NCI-H1092 (cell line): Measurements from ENCODE around the gene PLA2G5.

Experiments used
- DNase-seq: peaks from one replicate; lab custom pipeline; 2025; lab: John Stamatoyannopoulos, UW

The PLA2G5 gene

DNA sequence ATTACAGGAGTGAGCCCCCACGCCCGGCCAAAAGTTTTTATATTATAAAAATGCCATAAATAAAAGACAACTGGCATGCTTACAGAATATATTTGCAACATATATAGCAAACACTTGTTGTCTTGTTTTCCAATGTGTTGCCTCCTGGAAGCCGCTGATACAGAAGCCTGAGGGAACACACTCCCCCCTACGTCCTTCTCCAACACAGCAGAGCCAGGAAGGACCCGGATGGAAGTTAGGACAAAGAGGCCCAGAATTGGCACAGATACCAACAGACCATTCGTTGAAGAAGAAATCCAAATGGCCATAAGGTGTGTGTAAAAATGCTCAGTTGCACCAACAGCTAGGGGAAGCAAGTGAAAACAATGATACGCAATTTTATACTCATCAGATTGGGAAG, 1.3 kb upstream of the PLA2G5 start:
- DNase-seq, result no peak

DNA sequence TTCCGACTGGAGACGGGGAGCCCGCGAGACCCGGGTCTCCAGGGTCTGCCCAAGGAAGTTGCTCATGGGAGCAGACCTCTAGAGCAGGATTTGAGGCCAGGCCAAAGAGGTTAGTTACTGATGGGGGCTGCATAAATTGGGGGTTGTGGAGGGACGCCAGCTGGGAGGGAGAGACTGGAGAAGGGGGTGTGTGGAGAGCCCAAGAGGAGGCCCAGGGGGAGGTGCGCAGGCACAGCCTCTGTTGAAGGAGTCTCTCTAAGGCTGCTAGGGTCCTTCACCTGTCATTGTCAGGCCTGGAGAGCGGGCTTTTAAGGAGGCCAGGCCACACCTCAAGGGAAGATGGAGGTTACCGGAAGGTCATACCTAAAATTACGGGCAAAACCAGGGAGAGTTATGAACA, 363 bp downstream of the PLA2G5 start:
- DNase-seq, result no peak

DNA sequence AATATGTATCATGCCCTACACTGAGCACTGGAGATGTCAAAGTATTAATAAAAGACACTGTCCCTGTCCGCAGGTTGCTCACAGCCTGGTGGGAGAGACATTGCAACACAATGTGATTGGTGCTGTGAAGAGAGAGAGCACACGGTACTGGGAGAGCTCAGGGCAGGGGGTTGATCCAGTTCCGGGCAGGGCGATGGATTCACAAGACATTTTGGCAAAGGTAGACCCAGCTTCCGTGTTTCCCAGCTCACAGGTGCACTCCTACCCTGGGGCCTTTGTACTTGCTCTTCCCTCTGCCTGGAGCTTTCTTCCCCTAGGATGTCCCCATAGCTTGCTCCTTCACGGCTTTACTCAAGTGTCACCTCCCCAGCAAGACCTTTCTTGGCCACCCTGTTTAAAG, 1.4 kb downstream of the PLA2G5 start:
- no peak for DNase-seq

DNA sequence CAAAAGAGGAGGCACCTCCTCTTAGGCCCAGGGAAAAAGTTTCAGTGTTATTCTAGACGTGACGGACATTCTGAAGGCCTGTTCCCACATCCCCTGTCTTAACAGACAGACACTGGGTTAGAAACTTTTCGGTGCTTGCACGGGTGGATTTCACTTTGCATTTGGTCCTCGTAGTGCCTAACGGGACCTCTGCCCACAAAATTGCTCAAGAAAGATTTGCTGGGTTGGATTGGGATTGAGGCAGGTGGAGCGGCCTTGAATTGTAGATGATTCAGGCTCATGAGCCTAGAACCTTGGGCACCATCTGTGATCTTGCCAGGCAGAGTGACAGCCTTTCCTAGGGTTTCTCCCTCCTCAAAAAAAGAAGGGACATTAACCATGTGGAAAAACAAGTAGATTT, 2.8 kb downstream of the PLA2G5 start:
- no peak for DNase-seq

DNA sequence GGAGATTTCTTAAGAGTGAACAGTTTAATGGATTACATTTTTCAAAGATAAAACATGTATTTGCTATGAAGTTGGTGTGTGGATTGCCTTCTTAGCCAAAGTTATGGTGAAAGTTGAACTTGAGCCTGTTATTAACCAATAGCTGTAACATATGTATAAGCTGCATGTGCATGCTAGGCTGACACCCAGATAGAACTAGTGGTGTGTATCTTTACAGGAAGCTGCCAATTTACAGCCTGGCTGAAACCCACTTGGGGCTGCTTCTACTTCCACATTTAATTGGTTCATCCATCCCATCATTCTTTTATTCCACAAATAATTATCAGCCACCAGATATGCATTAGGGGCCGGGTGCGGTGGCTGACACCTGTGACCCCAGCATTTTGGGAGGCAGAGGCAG, 3.3 kb downstream of the PLA2G5 start:
- DNase-seq, result no peak

DNA sequence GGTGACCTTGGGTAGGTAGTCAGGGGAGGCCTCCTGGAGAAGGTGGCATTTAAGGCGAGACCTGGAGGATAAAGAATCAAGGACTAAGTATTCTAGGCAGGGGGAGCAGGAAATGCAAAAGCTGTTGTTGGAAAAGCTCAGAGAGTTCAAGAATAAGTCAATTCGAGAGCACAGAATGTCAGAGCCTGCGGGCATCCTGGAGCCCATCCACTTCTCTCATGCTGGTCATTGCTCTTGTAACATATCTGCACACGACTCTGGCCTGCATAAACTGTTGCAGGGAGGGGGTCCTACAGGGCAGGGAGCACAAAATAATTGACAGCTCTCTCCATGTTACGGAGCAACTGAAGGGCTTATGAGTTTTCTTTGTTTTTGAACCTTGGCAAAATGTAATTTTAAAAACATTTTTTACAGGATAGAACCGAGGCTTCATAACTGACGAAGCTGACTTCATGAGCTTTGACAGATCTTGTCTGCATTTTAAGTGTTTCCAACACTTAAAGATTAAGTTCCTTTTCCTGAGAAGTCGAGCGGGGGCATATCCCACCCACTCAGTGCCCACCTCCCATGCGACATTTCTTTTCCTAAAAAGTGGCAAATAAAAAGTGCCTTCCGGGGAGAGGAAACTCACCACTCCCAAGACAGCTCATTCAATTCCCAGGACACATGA, 4.2 kb downstream of the PLA2G5 start:
- DNase-seq, result no peak

DNA sequence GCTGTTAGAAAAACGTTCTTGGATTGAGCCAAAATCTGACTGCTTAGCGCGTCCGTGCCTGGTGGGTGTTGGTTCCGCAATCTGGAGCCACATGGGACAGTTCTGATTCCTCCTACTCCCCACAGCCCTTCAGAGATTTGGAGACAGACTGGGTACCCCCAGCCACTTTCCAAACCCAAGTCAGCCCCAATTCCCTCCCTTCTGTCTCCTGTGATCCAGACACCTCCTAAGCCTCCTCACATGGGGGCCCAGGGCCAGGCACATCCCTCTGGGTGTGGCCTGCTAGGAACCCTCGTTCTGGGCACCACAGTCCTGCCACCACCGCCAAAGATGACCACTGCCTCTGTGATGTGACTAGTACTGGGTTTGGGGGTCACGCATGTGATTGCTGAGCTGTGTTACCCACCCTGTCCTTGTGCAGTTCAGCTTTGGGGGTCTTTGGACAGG, 4.8 kb downstream of the PLA2G5 start:
- no peak for DNase-seq

DNA sequence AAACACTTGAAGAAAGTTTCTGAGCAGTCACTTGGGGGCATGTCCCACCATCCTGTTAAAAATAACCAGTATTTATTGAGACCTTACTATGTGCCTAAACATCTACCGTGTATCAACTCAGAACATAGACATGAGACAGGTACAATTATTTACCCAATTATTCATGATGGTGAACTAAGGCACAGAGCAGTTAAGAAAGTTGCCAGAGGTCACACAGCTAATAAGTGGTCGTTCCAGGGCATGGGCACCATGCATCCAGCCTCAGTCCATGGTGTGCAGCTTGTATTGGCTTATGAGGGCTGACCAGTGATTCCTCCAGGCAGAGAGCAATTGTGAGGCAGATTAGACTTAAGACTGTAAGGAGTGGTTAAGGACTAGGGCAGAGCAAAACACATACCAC, 5.4 kb downstream of the PLA2G5 start:
- no peak for DNase-seq

DNA sequence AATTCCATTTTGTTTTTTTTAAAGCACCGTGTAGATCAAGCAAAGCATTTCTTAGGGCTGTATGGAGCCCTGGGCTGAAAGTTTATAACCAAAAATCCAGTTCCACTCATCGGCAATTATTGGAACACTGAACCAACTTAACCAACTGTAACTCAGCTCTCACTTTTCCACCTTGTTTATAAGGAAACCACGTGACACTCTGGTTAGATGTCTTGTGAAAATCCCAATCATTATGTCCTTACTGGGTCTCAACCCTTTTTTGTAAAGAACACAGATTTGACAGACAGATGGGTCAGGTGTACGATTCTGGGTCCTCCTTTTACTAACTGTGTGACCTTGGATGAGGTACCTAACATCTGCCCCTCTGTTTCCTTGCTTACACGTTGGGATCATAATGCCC, 6.2 kb downstream of the PLA2G5 start:
- no peak for DNase-seq

DNA sequence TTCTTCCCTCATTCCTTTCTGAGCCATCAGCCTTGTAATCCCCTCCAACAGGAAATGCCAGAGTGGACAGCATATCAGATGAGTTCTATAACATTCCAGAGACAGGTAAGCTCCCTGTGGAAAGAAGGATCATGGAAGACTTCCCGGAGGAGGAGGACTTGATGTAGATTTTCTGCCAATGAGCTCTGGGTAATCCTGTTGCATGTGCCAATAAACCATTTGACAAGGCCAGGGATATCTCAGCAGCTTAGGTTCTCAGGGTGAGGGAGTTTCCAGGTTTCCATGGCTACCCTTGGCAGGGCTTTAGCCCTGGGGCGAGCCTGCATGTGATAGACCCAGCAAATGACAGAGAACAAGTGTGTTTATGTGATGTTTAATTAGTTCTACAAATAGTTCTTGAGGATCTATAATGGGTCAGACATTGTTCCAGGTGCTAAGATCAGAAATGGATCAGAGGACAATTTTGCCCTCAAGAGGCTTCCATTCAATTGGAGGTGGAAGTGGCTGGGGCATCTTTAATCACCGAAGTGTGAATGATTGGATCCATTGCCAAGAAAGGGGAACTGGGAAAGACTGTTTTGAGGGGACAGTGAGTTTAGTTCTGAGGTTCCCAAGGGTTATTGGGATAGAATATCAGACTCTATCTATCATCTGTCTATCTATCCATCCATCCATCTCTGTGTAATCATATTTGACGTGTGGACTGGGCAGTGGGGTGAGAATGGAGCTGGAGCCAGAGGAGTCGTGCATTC, 6.9 kb downstream of the PLA2G5 start:
- DNase-seq, result no peak

DNA sequence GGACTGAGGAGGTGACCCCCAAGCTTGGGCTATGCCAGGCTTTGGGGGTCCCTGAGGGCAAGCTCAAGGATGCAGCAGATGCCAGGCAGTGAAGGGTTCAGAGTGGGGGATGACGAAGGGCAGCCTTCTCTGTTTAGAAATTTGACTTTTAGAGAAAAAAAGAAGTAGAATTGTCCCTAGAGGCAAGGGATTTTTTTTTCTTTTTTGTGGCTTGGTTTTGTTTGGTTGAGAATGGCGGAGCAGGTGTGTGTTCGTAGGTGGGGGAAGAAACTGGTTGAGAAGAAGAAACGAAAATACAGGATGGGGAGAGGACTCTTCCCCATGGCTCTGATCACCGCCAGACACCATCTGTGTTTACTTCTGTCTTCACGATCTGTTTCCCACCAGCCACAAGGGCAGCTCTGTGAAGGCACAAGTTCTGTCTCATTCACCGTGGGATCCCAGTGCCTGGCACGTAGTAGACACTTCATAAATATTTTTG, 8.2 kb downstream of the PLA2G5 start:
- DNase-seq, result no peak

DNA sequence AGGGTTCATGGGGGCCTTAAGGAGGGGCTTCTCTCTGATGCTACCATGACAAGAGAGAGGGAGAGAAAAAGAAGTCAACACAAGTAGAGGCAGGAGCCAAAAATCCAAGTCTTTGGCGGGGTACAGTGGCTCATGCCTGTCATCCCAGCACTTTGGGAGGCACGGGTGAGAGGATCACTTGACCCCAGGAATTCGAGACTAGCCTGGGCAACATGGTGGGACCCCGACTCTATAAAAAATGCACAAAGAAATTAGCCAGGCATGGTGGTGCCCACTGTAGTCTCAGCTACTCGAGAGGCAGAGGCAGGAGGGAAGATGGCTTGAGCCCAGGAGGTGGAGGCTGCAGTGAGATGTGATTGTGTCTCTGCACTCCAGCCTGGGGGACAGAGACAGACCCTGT, 8.7 kb downstream of the PLA2G5 start:
- no peak for DNase-seq

DNA sequence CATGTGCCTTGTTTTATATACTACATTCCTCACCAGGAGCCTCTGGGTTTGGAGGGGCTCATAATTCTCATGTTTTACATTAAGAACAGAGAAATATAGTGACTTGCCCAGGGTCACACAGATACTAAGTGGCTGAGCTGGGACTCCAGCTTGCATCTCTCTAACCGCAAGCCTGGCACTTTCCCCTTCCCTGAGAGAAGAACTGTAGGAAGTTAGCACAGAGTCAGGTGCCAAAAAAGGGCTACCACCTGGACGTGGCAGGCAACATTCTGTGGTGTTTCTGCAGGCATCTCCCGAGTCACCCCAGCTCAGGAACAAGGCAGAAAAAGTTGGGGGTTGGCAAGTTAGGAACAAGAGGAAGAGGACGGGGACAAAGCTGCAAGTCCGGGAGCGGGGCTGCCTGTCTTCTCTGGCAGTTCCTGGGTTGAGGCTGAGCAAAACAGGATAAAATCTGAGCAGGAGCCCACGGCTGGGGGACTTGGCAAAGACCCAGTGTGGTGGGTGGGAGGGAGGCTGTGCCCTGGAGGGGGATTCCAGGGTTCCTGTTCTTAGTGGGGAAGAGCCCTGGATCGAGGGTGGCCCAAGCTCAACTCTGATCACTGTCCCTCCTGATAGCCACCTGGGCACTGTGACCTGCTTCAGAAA, 9.8 kb downstream of the PLA2G5 start:
- DNase-seq, result no peak

DNA sequence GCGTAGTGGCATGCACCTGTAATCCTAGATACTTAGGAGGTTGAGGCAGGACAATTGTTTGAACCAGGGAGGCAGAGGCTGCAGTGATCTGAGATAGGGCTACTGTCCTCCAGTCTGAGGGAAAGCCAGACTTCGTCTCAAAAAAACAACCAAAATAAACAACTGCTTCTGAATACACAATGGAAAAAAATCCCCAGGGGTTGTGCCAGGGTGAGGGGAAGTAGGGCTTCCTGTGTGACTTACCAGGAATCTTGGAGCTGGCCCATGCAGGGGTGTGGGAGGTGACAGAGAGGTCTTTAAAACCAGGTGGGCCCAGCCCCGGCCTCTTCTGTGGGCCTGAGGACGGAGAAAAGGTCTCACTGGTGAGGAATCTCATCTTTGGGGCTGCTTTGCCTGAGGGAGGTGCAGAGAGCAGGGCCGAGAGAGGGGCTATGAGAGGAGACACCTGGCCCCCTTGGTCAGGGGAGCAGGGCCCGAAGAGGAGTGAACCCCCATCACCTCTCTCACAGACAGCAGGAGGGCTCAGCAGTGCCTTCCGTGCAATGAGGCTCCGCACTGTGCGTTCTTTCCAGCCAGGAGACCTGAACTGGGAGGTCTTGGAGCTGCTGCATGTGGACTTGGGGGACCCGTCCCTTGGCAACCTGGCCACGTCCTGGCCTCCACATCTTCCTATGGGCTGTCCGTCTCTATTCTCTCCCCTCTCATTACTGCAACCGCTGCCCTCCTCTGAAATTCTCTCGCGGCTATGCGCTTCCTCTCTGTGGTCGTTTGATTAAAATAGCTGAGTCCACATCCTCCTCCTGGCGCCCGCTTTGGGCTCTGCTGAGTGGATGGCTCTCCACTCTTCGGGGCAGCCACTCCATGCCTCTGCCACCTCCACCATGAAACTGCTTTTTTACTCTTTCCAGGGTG, 10.7 kb downstream of the PLA2G5 start:
- no peak for DNase-seq

DNA sequence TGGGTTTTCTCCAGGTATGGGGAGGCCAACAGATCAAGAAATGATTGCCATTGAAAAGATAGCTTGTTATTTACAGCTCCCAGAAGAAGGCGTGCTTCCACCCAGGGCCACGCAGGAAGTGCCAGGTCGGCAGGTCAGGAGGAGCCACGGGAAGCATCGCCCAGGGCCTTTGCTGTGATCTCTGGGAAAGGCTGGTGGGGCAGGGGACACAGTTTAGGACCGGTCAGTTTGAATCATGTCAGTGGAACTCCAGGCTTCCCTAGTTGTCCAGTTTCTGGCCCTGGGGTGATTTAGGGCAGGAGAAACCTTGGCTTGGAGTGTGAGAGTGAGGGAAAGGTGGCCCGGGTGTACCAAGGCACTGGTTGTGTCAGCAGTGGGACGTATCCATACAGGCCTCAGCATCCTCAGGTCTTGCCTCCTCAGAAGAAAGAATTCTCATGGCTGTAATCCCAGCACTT, 11.4 kb downstream of the PLA2G5 start:
- DNase-seq, result no peak

DNA sequence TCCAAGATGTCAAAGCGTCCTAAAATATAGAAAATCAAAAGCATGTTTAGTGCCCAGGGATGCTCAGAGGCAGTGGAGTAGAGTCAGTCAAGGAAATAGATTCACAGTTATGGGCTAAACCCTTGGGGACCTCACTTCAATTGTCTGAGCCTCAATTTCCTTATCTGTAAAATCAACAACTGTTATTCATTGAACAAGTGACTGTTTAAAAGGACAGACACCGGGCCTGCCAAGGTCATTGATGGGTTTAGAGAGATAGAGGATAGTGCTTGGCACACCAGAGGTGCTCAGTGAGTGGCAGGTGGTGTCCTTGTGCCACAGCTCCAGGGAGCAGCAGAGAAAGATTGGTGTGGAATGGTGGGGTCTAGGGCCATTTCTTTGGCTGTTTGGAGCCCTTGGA, 12.8 kb downstream of the PLA2G5 start:
- no peak for DNase-seq

DNA sequence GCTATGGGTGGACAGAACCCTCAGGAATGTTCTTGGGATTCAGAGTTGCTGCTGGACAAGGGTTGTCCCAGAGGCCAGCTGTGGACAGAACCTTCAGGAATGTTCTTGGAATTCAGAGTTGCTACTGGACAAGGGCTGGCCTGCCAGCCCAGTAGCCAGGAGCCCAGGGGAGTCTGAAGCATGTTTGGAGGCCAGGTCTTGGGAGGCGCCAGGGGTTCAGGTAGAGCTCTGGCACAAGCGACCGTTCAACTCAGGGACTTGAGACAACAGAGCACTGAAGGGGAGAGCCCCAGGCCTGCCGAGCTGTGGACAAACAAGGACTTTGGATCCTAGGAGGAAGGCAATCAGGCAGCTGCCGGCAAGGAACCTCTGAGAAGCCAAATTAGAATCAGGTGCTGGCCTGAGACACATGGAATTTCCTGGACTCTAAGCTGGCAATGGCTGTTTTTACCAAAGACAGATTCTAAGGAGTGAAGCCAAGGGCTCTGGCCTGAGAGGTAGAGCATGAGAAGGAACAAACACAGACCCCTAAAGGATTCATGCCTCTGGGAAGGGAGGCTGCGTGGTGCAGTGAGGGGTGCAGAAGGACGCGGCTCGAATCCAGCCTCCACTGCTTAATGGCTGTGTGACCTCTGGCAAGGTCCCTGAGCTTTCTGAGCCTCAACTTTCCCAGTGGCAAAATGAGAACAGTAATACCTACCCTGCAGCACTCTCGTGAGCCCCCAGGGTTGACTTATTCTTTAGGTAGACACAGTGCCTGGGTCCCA, 13.4 kb downstream of the PLA2G5 start:
- no peak for DNase-seq

DNA sequence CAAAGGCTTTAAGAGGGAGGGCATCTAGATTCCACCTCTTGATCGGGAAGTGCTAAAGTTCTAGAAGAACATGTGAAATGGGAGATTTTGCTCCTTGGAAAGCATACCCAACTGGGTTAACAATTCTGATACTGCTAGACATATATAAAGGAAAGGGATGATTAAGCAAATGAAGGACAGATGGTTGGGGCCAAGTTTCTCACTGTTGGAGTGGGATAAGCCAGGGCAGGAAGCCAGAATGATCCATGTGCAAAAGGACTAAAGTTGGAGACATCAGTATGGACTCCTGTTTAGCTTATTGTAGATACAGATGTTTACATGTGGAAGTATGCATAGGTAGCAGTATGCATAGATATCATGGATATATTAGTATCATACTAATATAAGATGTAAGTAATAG, 16.8 kb downstream of the PLA2G5 start:
- no peak for DNase-seq

DNA sequence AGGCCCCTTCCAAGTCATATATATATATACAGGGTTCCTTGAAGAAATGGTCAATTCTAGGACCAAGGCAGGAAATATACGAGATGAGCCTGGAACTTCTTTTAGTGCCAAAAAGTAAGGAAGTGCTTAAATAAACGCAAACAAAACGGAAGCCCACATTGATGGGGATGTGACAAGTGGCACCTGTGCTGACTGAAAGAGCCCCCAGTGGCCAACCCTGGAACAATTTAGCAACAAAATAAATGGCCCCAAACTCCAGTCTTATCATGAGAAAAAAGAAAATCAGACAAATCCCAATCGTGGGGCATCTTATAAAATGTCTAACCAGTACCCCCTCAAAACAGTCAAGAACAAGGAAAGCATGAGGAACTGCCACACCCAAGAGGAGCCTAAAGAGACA, 17.7 kb downstream of the PLA2G5 start:
- DNase-seq, result no peak

DNA sequence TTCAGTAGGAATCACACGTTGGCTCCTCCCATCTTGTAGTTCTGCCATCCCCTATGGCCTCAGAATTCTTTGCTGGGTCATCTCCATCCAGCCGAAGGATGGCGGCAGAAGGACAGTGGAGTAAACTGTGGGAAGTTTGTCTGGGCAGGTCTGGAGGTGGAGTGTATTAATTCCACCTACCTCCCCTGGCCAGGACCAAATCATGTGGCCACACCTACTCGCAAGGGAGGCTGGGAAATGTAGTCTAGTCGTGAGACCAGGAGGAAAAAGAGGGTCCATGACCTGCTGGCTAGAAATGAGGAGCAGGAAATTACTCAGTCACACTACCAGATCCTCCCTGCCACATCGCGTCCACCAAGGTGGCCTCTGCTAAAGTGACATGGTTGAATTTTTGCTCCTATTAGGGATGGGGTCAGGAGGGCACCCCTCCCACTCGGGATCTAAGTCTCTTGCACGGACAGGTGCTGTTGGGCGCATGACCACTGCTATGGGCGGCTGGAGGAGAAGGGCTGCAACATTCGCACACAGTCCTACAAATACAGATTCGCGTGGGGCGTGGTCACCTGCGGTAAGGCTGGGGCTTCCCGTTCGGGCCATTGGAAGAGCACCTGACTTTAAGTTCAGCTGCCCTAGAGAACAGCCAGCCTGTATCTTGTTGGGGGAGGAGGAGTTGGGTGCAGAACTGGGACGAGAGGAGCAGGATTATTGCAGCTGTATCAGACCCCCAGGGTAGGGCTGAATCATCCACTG, 19.5 kb downstream of the PLA2G5 start:
- DNase-seq, result no peak

DNA sequence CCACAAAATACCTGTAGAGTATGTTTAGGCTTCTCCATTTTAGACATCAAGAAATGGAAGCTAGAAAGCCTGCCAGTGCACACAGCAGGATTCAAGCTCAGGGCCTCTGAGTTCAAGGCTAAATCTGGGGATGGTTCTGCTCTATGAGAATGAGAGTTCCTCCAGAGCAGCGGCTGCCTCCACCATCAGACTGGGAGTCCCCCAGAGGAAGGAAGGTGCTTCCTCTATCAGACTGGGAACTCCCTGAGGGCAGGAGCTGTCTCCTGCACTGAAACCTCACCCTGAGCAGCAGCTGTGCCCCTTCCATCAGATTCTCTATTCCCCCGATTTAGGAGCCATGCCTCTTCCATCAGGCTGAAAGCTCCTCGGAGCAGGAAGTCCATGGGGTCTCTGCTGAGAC, 20.1 kb downstream of the PLA2G5 start:
- no peak for DNase-seq
